ENCODE measurements around the gene RGR.

Gene RGR, protein sequence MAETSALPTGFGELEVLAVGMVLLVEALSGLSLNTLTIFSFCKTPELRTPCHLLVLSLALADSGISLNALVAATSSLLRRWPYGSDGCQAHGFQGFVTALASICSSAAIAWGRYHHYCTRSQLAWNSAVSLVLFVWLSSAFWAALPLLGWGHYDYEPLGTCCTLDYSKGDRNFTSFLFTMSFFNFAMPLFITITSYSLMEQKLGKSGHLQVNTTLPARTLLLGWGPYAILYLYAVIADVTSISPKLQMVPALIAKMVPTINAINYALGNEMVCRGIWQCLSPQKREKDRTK
- 0 to 0.07 (median 0) reads per million in 18 experiments for total RNA-seq

DNA sequence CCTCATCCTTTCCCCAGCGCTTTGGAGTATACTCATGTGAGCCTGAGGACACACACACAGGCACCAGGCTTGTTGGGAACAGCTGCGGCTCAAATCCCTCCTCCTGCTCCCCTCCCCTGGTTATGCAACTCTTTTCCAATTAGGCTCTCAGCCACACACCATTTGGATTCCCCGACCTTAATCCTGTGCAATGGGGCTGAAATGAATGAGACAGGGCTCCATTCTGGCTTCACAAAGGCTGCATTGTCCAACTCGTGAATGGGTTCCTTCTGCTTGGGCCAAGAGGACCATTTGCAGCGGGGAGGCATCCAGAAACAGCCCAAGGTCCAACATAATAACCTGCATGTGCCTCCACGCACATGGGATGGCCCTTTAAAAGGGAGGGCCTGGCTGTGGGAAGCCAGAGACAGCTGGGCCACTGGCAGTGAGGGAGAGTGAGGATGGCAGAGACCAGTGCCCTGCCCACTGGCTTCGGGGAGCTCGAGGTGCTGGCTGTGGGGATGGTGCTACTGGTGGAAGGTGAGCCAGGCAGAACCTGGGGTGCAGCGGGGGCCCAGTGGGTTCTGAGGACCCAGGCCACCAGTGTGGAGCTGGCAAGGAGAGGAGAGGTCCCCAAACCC is at the start of gene RGR:
Gene RGR, plus strand, starts transcription at position 403 of the 620 bp plus-strand sequence. Its CDS starts 38 bp downstream, at position 441.
- DNase-seq: no peak

DNA sequence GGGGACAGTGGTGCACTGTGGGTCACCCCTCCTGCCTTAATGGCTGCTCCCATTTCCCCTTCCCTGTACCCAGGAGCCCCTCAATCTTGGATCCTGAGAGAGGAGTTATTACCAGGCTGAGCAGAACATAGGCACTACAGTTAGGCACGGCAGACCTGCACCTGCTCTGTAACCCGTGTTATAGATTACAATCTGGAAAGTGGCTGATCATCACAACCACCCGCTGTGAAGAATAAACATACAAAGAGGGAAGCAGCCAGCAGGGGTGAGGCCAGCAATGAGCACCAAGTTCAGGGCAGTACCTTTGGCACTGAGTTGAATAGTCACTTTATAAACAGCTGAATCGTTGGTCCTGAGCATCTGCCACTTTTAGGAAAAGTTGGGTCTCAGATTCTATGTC is 48.8 kb upstream of the RGR start:
- no peak for DNase-seq

DNA sequence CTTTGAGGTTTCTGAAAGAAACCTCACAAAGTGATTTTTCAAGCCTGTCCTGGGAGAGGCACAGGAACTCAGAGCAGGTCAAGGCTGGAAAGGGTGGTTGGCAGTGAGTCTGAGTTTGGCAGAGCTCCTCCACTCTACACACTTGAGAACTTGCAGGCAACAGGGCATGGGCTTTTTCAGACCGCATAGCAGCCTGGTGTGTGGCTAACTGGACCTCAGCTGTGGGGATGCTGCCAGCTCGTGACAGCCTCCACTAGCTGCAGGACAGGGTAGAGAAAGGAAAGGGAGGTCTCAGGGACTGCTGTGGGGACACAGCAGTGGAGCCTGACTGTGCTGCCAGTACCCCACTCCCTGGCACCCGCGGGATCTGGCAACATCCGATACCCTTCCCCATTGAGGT is 47.9 kb upstream of the RGR start:
- no peak for DNase-seq

DNA sequence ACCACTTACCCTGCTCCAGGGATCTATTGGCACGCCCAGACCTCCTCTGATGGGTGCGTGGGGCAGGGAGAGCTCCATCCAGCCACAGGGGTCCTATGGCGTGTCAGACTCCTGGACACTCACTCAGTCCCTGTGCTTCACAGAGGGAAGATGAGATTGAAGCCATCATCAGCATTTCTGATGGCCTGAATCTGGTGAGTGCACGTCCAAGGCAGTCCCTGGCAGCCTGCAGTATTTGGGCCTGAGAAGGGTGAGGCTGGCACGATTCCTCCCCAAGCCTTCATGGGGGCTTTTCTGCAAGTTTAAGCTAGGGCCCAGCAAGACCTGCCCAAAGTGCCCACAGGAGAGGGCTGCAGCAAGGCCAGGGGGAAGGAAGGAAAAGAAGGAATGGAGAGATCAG is 47.2 kb upstream of the RGR start:
- no peak for DNase-seq

DNA sequence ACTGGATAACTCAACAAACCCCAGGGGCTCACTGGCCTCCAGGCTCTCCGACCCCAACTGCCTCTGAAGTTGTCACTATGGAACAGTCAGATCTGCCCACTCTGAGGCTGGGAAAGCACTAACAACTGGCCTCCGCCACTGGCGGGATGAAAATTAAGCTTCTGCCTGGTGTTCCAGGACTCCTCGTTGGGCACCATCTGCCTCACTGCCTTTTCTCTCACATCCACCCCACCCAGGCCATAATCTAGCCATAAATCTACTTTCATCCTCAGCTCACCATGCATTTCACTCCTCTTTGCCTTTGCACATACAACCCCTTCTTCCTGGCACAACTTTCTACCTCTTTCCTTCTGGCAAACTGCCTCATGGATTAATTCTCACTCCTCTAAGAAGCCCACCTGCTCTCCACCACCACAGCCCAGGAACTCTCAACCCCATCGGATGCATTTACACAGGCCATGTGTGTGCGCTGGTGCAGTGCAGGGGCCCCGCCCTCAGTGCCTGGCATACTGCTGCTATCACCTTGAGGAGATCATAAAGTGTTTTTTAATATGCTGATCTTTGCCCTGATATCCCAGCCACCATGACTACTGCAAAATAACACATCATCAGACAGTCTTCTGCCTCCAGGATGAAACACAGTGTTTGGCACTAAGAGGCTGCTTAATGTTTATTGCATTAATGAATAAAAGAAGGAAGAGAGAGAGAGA is 46.5 kb upstream of the RGR start:
- no peak for DNase-seq

DNA sequence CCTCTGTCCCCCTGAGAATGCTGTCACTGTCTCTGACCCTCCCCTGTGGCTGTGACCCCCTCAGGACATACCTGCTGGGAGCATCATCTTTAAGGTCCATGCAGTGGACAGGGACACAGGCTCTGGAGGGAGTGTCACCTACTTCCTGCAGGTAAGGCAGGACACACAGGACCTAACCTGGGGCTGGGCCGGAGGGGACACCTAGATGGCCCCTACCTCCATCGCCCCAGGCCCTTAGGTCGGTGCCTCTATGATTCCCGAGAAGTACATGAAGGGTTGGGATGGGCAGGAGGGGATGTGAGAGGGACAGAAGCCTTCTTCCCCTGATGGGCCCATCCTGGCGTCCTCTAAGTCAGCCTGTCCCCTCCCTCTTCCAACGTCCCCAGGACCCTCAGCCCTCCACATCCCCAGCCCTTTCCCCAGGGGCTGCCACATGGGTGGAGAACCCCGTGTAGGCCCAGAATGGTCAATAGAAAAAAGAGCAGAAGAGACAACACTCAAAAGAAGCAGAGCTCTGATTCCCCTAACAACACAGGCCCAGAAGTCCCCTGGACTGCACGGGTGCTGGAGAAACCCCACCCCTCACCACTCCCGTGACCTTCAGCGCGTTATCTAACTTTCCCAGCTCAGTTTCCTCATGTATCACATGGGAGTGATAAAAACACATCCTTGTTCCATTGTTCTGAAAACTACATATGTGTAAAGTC is 44.2 kb upstream of the RGR start:
- DNase-seq: no peak

DNA sequence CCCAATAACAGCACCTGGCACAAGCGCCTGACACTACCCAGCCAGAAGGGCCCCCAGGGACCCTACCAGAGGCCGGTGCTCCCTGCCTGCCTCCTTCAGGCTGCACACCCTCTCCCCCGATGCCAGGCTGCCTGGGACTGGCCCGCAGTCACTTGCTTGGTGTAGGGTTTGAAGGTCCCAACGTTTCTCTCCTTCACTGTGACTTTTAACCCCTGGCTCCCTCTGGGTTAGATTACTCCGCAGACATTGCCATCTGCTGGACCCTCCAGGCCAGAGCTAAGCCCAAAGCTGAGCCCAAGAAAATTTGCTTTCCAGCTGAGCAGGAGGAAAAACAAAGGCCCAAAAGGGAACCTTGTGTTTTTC is 43.6 kb upstream of the RGR start:
- DNase-seq: no peak

DNA sequence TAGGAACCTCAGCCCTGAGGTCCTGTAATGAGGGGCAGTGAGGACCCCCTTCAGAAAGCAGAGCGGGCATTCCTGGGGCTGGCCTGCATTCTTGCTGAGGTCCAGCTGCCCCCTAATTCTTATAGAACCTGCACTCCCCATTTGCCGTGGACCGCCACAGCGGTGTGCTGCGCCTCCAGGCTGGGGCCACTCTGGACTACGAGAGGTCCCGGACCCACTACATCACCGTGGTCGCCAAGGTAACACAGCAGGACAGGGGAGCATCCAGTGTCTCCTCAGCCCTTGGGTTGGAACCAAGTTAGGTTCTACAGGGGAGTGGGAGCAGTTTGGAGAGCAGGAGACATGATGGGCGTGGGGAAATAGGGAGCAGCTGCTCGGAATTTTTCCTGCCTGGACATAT is 43.2 kb upstream of the RGR start:
- DNase-seq: no peak

DNA sequence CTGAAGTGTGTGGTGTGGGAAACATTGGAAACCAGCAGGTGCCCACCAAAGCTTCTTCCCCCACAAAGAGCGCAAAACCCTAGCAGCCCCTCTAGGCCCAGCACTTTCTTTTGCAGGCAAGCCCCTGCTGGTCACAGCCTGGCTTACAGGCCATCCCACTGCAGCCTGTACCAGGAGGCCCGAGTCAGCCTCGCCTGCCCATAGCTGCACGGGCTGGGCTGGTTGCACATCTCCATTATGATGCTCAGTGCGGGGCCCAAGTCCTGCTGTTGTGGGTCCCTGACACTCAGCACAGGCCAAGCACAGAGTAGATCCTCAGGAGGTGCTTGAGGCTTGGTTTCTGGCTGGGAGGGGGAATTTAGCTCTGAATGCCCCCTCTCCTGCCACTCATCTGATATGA is 42.5 kb upstream of the RGR start:
- no peak for DNase-seq

DNA sequence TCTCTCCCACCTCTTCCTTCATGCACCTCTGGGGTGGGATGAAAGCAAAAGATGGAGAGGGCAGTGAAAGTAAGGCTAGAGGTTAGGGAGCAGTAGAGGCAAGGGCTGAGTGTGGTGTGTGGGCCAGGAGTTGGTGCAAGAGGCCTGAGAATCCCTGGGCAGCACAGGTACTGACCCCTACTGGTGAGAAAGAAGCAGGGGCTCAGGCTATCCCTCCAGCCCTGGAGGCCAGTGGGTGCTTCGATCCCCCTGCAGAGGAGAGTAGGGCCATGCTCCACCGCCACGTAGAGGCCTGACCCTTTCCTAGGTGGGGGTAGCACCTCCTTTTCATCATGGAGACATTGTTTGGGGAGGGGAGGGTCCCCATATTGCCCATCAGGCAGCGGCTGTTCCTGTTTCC is 40.7 kb upstream of the RGR start:
- DNase-seq: no peak

DNA sequence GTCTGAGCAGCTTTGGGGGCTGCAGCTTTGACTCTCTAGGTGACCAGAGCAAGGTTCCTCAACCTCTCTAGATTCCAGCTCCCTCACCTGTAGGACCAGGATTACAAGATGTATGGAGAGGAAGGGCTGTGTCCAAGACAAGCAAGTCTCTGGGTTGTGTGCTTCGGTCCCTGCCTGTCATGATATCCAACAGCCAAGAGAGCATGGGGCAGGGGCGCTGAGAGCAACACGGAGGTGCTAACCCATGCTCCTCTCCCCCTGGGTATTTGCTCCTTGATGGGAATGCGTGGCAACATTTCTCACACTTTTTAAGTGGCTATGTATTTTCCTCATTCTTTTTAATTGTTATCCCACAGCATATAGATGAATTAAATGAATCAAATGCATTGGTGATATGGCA is 40.2 kb upstream of the RGR start:
- no peak for DNase-seq

DNA sequence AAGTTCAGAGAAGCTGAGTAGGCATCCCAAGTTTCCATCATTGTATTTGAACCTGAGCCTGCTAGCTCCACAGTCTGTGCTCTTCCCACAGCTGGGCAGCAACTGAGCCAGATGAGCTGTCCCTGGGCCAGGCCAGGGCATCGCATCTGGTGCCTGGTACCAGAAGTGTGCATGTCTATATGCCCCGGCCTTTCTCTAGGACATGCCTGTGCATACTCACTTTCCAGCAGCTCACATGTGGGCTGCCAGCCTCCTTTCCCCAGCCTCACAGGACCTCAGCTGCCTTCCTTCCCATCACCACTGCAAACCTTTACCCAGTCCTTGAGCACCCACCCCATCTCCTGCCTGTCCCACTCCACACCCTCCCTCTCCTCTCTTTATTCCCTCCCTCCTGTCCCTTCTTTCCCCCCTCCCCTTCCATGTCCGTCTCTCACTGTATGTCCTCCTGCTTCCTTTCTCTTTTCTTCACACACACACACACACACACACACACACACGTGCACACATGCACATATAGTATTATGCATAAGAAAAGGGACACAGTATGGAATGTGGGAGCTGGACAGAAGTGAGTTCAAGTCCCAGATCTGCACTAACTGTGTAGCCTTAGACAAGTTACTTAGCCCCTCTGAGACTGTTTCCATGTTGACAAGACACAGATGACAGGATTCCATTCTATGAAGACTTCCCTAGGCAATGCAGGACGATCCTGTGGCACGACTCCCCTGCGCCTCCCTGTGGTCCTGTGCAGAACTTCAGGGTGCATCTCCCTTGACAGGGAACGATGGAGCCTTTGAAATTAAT is 39.6 kb upstream of the RGR start:
- peak; percentile 63 to 64 for DNase-seq

DNA sequence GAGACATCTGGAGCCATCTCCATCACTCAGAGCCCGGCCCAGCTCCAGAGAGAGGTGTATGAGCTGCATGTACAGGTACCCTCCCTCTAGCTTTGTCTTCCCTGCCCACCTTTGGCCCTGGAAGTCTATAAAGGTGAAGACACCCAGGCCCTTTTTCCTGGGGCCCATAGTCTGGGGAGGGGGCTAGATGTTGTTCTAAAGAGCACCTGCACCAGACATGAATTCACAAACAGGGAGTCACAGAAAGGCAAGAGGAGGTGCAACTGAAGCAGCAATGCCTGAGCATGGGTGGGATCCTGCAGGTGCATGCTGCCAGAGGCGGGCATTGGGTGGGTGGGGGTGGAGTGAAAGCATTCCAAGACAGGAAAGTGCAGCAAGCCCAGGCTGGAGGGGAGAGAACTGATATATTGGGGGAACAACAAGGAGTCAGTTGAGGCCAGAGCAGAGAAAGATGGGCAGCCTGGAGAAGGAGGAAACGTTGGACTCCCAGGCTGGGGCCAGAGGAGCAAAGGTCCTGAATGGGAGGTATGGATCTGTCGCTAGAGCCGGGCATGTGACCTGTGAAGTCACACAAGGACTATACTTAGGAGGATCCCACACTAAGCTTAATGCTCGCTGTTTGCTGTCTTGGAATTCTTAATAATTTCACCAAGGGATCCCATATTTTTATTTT is 38.9 kb upstream of the RGR start:
- no peak for DNase-seq

DNA sequence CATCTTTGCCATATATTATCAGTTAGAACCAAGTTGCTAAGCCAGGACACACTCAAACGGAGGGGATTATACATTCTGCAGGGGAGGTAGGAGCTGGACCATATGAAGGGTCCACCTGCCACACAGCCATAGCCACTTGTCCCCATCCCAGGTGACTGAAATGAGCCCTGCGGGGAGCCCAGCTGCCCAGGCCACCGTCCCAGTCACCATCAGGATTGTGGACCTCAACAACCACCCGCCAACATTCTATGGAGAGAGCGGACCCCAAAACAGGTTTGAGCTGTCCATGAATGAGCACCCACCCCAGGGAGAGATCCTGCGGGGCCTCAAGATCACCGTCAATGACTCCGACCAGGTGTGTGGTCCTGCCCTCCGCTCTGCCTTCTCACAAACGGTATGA is 36.8 kb upstream of the RGR start:
- DNase-seq: no peak

DNA sequence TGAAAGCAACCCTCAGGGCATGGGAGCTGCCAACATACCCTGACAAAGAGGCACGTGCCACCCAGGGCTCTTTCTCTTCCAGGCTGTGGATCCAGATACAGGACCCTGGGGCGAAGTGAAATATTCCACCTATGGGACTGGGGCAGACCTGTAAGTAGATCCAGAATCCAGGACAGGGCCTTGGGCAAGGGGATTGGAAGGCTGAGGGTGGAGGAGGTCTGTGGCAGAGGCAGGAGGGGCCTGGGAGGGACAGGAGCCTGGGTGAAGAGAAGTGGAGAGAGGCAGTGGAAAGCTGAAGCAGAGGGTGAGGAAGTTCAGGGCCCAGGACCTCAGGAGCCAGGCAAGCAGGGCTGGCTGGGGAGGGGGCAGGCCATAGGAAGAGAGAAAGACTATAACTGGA is 33.3 kb upstream of the RGR start:
- DNase-seq: no peak

DNA sequence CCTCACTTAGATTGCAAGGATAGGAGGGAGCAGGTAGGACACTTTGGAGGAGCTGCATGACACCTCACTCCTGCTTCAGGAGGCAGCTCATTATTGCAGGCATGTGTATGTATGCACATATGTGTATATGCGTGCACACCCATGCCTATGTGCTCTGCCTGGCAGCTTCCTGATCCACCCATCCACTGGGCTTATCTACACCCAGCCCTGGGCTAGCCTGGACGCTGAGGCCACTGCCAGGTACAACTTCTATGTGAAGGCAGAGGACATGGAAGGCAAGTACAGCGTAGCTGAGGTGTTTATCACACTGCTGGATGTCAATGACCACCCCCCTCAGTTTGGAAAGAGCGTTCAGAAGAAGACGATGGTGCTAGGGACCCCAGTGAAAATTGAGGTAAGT is 32.8 kb upstream of the RGR start:
- no peak for DNase-seq

DNA sequence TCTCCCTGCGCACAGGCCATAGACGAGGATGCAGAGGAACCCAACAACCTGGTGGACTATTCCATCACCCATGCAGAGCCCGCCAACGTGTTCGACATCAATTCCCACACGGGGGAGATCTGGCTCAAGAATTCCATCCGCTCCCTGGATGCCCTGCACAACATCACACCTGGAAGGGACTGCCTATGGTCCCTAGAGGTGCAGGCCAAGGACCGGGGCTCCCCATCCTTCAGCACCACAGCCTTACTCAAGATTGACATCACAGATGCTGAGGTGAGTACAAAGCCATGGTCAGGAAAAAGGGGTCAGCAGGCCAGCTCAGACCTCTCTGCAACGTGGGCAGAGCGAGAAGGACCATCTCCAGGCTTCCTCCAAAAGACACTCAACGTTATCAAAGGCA is 31.8 kb upstream of the RGR start:
- DNase-seq: no peak

DNA sequence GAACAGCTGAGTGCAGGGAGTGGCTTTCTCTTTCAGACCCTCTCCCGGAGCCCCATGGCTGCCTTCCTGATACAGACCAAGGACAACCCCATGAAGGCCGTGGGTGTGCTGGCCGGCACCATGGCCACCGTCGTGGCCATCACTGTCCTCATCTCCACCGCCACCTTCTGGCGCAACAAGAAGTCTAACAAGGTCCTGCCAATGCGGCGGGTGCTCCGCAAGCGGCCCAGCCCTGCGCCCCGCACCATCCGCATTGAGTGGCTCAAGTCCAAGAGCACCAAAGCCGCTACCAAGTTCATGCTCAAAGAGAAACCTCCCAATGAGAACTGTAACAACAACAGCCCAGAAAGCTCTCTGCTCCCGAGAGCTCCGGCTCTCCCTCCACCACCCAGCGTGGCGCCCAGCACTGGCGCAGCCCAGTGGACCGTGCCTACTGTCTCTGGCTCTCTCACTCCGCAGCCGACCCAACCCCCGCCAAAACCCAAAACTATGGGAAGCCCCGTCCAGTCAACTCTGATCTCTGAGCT is 30.7 kb upstream of the RGR start:
- DNase-seq: no peak

DNA sequence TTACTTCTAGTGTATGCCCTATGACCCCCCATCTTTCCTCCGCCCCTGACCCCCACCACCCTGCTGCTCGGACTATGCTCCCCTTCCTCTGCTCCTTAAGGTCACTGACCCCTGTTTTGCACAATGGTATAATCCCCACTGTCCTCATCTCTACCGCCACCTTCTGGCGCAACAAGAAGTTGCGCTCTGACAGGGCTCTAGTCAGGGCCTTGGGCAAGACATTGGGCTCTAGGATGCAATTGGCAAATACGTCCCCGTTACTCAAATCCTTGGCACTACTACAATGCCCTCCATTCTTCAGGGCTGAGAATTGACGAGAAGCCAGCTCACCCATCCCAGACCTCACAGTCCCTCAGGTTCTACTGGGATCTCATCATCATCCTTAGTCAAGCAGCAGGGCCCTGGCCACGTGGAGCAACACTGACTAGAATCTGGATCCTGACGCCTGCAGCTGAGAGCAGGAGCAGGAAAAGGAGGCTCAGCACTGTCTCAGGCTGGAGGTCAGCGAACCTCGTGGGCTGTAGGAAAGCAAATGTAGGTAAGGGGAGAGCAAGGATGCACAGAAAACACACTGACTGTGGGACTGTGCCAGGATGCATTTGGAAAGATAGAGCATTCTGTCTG is 30.1 kb upstream of the RGR start:
- peak; percentile 24 to 36 for DNase-seq

DNA sequence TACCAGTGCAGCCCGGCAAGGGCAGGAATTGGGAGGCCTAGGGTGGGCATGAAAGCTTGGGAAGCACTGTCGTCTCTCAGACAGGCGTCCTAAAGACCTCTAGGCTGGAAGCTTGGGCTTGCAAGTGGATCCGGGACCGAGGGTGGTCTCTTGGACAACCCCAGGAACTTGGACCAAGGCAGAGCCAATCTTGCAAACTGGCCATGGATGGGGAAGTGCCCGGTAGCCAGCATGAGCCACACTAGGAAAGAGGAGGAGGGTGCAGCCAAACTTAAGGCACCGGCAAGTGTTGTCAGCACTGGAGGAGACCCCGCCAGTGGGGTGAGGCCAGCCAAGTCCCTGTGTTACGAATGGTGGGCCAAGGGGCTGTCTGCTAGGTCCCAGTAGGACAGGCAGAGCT is 28.0 kb upstream of the RGR start:
- DNase-seq: no peak

DNA sequence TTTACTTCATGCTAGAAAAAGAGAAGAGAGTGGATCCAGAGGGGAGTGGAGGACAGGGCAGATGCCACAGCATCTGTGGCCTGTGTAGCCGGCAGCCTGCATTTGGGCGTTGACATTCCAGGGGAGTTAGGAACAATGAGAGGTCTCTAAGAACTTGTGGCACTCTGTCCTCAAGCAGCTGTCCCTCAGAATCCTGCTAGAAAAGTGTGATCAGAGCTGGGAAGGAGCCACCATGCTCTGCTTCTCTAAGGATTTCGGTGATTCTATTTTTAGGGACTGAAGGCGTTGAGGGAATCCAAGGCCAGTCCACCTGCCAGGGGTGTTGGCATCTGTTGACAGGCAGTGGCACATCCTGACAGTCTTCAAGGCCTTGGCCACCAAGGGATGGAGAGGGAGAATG is 27.1 kb upstream of the RGR start:
- no peak for DNase-seq

All from inflammatory macrophage (primary cell).